GM23338 (cell line): Measurements from ENCODE around the gene CTNNA2. TPM values are rescaled to one million over a fixed set of nuclear protein-coding genes. Genes with fewer than 3 reads are reported as not detected.
A peak's percentile ranks its signal among the peaks of the same experiment; 100 is the strongest.

Experiments used
- ATAC-seq: fragments of 200-7000 bp; cut with Tn5 transposase; 3 replicates; pipeline ENCODE4 v1.9.1; 2020
- DNase-seq: peaks from one replicate; pipeline ENCODE4 v3.0.0-alpha.2; 2015; ENCODE audit warnings: low spot score
- H2AFZ ChIP-seq: fragments of 200-600 bp; sonication (generic); 2 replicates; pipeline ENCODE4 v1.8.0; 2016; ENCODE audit warnings: antibody characterized with exemption, mild to moderate bottlenecking, moderate library complexity
- H3F3A ChIP-seq: fragments of 200-600 bp; sonication (generic); replicated peaks from 2 replicates; pipeline ENCODE4 v1.8.0; 2017; ENCODE audit warnings: antibody characterized with exemption, mixed run types, low read depth
- H3K27ac ChIP-seq: fragments of 200-600 bp; sonication (generic); 2 replicates; pipeline ENCODE4 v1.6.1; 2016; ENCODE audit warnings: low read depth
- H3K27me3 ChIP-seq: fragments of 200-600 bp; sonication (generic); 2 replicates; pipeline ENCODE4 v1.8.0; 2016; ENCODE audit warnings: mild to moderate bottlenecking, mixed run types, moderate library complexity; ENCODE audit not compliant: insufficient read depth
- H3K36me3 ChIP-seq: fragments of 200-600 bp; sonication (generic); 2 replicates; pipeline ENCODE4 v1.8.0; 2016; ENCODE audit warnings: mild to moderate bottlenecking; ENCODE audit not compliant: insufficient read depth
- H3K4me1 ChIP-seq: fragments of 200-600 bp; sonication (generic); 2 replicates; pipeline ENCODE4 v1.8.0; 2016; ENCODE audit warnings: mild to moderate bottlenecking, moderate library complexity; ENCODE audit not compliant: insufficient read depth
- H3K4me2 ChIP-seq: fragments of 200-600 bp; sonication (generic); 2 replicates; pipeline ENCODE4 v1.7.1; 2017; ENCODE audit warnings: mixed run types
- H3K4me3 ChIP-seq: fragments of 200-600 bp; sonication (generic); 2 replicates; pipeline ENCODE4 v1.6.1; 2016; ENCODE audit warnings: mixed run types
- H3K79me2 ChIP-seq: fragments of 200-600 bp; sonication (generic); replicated peaks from 2 replicates; pipeline ENCODE4 v1.8.0; 2017; ENCODE audit warnings: mild to moderate bottlenecking; ENCODE audit not compliant: insufficient read depth
- H3K9me2 ChIP-seq: fragments of 200-600 bp; sonication (generic); 2 replicates; pipeline ENCODE4 v1.8.0; 2017; ENCODE audit not compliant: insufficient read depth
- H4K20me1 ChIP-seq: fragments of 200-600 bp; sonication (generic); replicated peaks from 2 replicates; pipeline ENCODE4 v1.8.0; 2017; ENCODE audit warnings: mild to moderate bottlenecking; ENCODE audit not compliant: insufficient read depth
- H3K27ac Mint-ChIP-seq: 2 replicates; pipeline ENCODE4 v1.8.0; 2020; ENCODE audit warnings: inconsistent platforms, mild to moderate bottlenecking, moderate library complexity, mixed read lengths
- H3K27me3 Mint-ChIP-seq: 3 replicates; pipeline ENCODE4 v1.8.0; 2022; ENCODE audit warnings: low read depth, mild to moderate bottlenecking, moderate library complexity, mixed read lengths, inconsistent platforms; ENCODE audit not compliant: insufficient read depth, poor library complexity
- H3K36me3 Mint-ChIP-seq: 3 replicates; pipeline ENCODE4 v1.8.0; 2021; ENCODE audit warnings: low read depth, mild to moderate bottlenecking, inconsistent platforms, moderate library complexity, mixed read lengths
- H3K4me1 Mint-ChIP-seq: 3 replicates; pipeline ENCODE4 v1.8.0; 2020; ENCODE audit warnings: mild to moderate bottlenecking, inconsistent platforms, mixed read lengths
- H3K4me3 Mint-ChIP-seq: 3 replicates; pipeline ENCODE4 v1.8.0; 2021; ENCODE audit warnings: moderate library complexity, mild to moderate bottlenecking, inconsistent platforms, mixed read lengths
- H3K9me3 Mint-ChIP-seq: 3 replicates; pipeline ENCODE4 v1.8.0; 2020; ENCODE audit warnings: moderate library complexity, mild to moderate bottlenecking, inconsistent platforms, mixed read lengths
- CREB1 ChIP-seq: fragments of 250-450 bp; sonication (Bioruptor Pico); IDR thresholded peaks from 2 replicates; pipeline ENCODE4 v1.5.0; 2020; ENCODE audit warnings: low read depth, mild to moderate bottlenecking, moderate library complexity
- CTCF ChIP-seq, 2 experiments: fragments of 200-600 bp in 1 of 2; sonication (generic) in 1 of 2; conservative IDR thresholded peaks; 2 replicates each; pipeline versions ENCODE4 v1.5.1 to v1.6.1; 2016 to 2017; ENCODE audit warnings: antibody characterized with exemption in 2 of 2, low read depth in 2 of 2, mild to moderate bottlenecking in 2 of 2, moderate library complexity in 1 of 2
- EZH2 ChIP-seq: fragments of 200-600 bp; sonication (generic); IDR thresholded peaks from one replicate; pipeline ENCODE4 v1.8.0; 2017; ENCODE audit warnings: antibody characterized with exemption, mild to moderate bottlenecking, low read depth; ENCODE audit not compliant: unreplicated experiment
- EZH2phosphoT487 ChIP-seq: fragments of 200-600 bp; sonication (generic); IDR thresholded peaks from one replicate; pipeline ENCODE4 v1.8.1; 2018; ENCODE audit warnings: antibody characterized with exemption; ENCODE audit not compliant: unreplicated experiment
- JUNB ChIP-seq: IDR thresholded peaks from one replicate; pipeline ENCODE4 v1.6.1; 2016; ENCODE audit warnings: antibody characterized with exemption; ENCODE audit not compliant: unreplicated experiment
- NANOG ChIP-seq: IDR thresholded peaks from 2 replicates; pipeline ENCODE4 v1.6.1; 2016; ENCODE audit warnings: antibody characterized with exemption, borderline replicate concordance
- POLR2AphosphoS5 ChIP-seq: IDR thresholded peaks from 2 replicates; pipeline ENCODE4 v1.6.1; 2016; ENCODE audit warnings: antibody characterized with exemption, low read depth
- REST ChIP-seq: IDR thresholded peaks from one replicate; pipeline ENCODE4 v1.6.1; 2018; ENCODE audit warnings: antibody characterized with exemption; ENCODE audit not compliant: unreplicated experiment
- STAT1 ChIP-seq: IDR thresholded peaks from one replicate; pipeline ENCODE4 v1.6.1; 2016; ENCODE audit warnings: antibody characterized with exemption; ENCODE audit not compliant: unreplicated experiment
- ZNF114 ChIP-seq: fragments of 250-450 bp; sonication (Bioruptor Pico); IDR thresholded peaks from 2 replicates; pipeline ENCODE4 v1.5.0; 2020; ENCODE audit warnings: mild to moderate bottlenecking, moderate library complexity
- polyA plus RNA-seq: library from polyadenylated mRNA; unstranded; fragments of >200 nt; fragmentation: Nextera tagmentation; extraction: Ambion mirVana; gene quantifications from 2 replicates; pipeline ENCODE4 v1.2.1, GENCODE V29; 2016
- total RNA-seq: library from RNA; depleted of rRNA; stranded (reverse); fragments of >200 nt; shearing (Covaris generic); gene quantifications from 2 replicates; pipeline ENCODE4 v1.2.3, GENCODE V29; 2014

Gene CTNNA2
- total and polyA plus RNA-seq, 2 experiments from 2014 or later: 6.4 to 15.6 TPM

- TF ChIP-seq REST (no peak), EZH2phosphoT487 (no peak), JUNB (no peak), NANOG (no peak), ZNF114 (CRISPR knock-in tag) (no peak), STAT1 (no peak), EZH2 (no peak)
Observed at GRCh38 chr2:79916285-79916684, 403.4 kb downstream of the CTNNA2 start (continued).

GRCh38 chr2:79920512-79921076, 407.7 kb downstream of the CTNNA2 start:
- no peaks in the 10 kb centered on the region for H3K36me3 Mint-ChIP-seq
- H3K4me3 Mint-ChIP-seq: no peak overlapping the region
- no peak for DNase-seq
- H2AFZ ChIP-seq: no peak overlapping the region
- H3K4me2 ChIP-seq: no peak overlapping the region; the same call in 1 of the 2 replicates
- no peaks in the 10 kb centered on the region for H3K79me2 ChIP-seq
- no peaks in the 10 kb centered on the region for H4K20me1 ChIP-seq
- H3K27me3 Mint-ChIP-seq: peaks cover 6% of the 10 kb centered on the region
- H3K9me2 ChIP-seq: peaks cover 6% of the 10 kb centered on the region; the same call in 1 of the 2 replicates
- no peak overlapping the region for H3K27ac ChIP-seq
- H3F3A ChIP-seq: no peaks in the 10 kb centered on the region
- H3K4me1 Mint-ChIP-seq: peaks cover 30% of the 10 kb centered on the region
- H3K27me3 ChIP-seq: no peaks in the 10 kb centered on the region
- peak; percentile 31; the same call in 2 of the 3 replicates for ATAC-seq
- H3K36me3 ChIP-seq: no peaks in the 10 kb centered on the region
- no peak overlapping the region for H3K4me3 ChIP-seq
- no peak for TF ChIP-seq CREB1
- TF ChIP-seq CTCF (conservative IDR thresholded peaks at IDR 0.05; ENCODE audit: low read depth in 2 of 2): peak in 1 of 2 experiments; percentile 12; a peak in 1 of 4 replicates
- no peak for TF ChIP-seq EZH2phosphoT487
- H3K9me3 Mint-ChIP-seq: no peaks in the 10 kb centered on the region
- H3K4me1 ChIP-seq: peaks cover 13% of the 10 kb centered on the region
- no peak overlapping the region for H3K27ac Mint-ChIP-seq

GRCh38 chr2:79929624-79930023, 416.8 kb downstream of the CTNNA2 start:
- H3K9me3 Mint-ChIP-seq: no peaks in the 10 kb centered on the region
- no peak for TF ChIP-seq POLR2AphosphoS5
- no peak for TF ChIP-seq CTCF (conservative IDR thresholded peaks at IDR 0.05; ENCODE audit: low read depth in 2 of 2)
- no peak for TF ChIP-seq JUNB
- TF ChIP-seq NANOG: no peak
- TF ChIP-seq ZNF114 (CRISPR knock-in tag): no peak
- TF ChIP-seq STAT1: no peak

More at GRCh38 chr2:79929624-79930023, 416.8 kb downstream of the CTNNA2 start:
- no peak overlapping the region for H3K4me3 ChIP-seq
- H3K4me1 Mint-ChIP-seq: no peaks in the 10 kb centered on the region
- no peaks in the 10 kb centered on the region for H3K36me3 Mint-ChIP-seq
- no peak overlapping the region for H2AFZ ChIP-seq
- no peaks in the 10 kb centered on the region for H3K4me1 ChIP-seq
- H3K9me2 ChIP-seq: no peaks in the 10 kb centered on the region
- no peak overlapping the region for H3K27ac Mint-ChIP-seq
- no peaks in the 10 kb centered on the region for H3K79me2 ChIP-seq
- DNase-seq: no peak
- H3K27me3 ChIP-seq: no peaks in the 10 kb centered on the region
- H3F3A ChIP-seq: no peaks in the 10 kb centered on the region
- no peaks in the 10 kb centered on the region for H4K20me1 ChIP-seq
- H3K27ac ChIP-seq: no peak overlapping the region
- H3K36me3 ChIP-seq: no peaks in the 10 kb centered on the region
- no peak for ATAC-seq
- H3K4me3 Mint-ChIP-seq: no peak overlapping the region
- no peak overlapping the region for H3K4me2 ChIP-seq
- no peaks in the 10 kb centered on the region for H3K27me3 Mint-ChIP-seq
